Activated CD4-positive, alpha-beta T cell treated with anti-CD3 and anti-CD28 coated beads, Interleukin-2, amount 10 ng/mL, durations not matched to agents 7 days and 5 days (primary cell): Measurements from ENCODE around the gene PGS1. TPM values are rescaled to one million over a fixed set of nuclear protein-coding genes. Genes with fewer than 3 reads are reported as not detected.
A peak's percentile ranks its signal among the peaks of the same experiment; 100 is the strongest.

Source experiments
- CTCF ChIA-PET: fragments of 350-600 bp; sonication (Branson Sonifier 250); formaldehyde crosslinking; loops from one replicate; lab custom pipeline; 2021; ENCODE audit warnings: antibody characterized with exemption; lab: Charles Lee
- POLR2A ChIA-PET: fragments of 350-600 bp; sonication (Branson Sonifier 250); formaldehyde crosslinking; loops from one replicate; lab custom pipeline; 2021; ENCODE audit warnings: antibody characterized with exemption; lab: Charles Lee
- DNase-seq: peaks from one replicate; pipeline ENCODE4 v3.0.0-alpha.2; 2020
- H3K27ac Mint-ChIP-seq: one replicate; pipeline ENCODE4 v1.8.0; 2021; ENCODE audit warnings: mild to moderate bottlenecking, moderate library complexity, mixed read lengths
- H3K27me3 Mint-ChIP-seq: one replicate; pipeline ENCODE4 v1.8.0; 2021; ENCODE audit warnings: mixed read lengths
- H3K36me3 Mint-ChIP-seq: one replicate; pipeline ENCODE4 v1.8.0; 2021; ENCODE audit warnings: low read depth, mixed read lengths
- H3K4me1 Mint-ChIP-seq: one replicate; pipeline ENCODE4 v1.8.0; 2021; ENCODE audit warnings: mixed read lengths
- H3K4me3 Mint-ChIP-seq: one replicate; pipeline ENCODE4 v1.8.0; 2021; ENCODE audit warnings: mild to moderate bottlenecking, moderate library complexity, mixed read lengths
- H3K9me3 Mint-ChIP-seq: one replicate; pipeline ENCODE4 v1.8.0; 2021; ENCODE audit warnings: mixed read lengths
- total RNA-seq, 2 experiments: library from RNA; stranded (reverse); gene quantifications; one replicate each; pipeline ENCODE4 v1.2.3, GENCODE V29; 2021

PGS1 gene
- total RNA-seq, 2 experiments from 2014 or later: 71.1 to 78.3 TPM

DNA sequence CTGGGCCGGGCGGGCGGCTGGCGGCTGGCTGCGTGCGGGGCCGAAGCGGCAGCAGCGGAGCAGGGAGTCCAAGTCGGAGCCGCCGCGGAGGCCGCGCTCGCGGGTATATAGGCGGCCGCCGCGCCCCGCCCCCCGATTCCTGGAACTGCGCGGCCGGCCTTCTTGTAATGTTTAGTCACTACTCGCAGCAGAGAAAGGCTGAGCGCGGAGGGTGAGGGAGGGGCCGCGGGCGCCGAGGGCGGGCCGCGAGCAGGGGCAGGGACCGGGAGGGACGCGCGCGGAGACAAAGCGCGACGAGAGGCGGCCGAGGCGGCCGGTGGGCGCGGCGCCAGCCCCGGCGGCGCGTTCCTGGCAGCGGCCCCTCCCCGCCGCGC, 18.5 kb upstream of the PGS1 start, which contains the start of gene SOCS3:
Gene SOCS3 (minus strand): TSS at position 81 of the 374 bp plus-strand sequence. CDS start 982 bp downstream, outside the sequence.
- DNase-seq: peak; percentile 97
- peak within 1 kb of the TSS; percentile 89 for H3K27ac Mint-ChIP-seq
- H3K9me3 Mint-ChIP-seq: no peaks in the 10 kb centered on the region
- H3K4me3 Mint-ChIP-seq: peak within 1 kb of the TSS; percentile 82
- POLR2A ChIA-PET: interaction anchor here (1.3 kb wide), 1 partner anchor 109 kb away, joined by 4 read pairs; no protein-coding TSS in a partner anchor
- peaks cover 50% of the 10 kb centered on the region for H3K4me1 Mint-ChIP-seq
- peaks cover 3% of the 10 kb centered on the region for H3K27me3 Mint-ChIP-seq
- CTCF ChIA-PET: interaction anchor here (0.6 to 3.5 kb wide), 12 partner anchors 13 to 844 kb away, joined by 3 to 56 read pairs (median 4); no protein-coding TSS in a partner anchor
- peaks cover 29% of the 10 kb centered on the region for H3K36me3 Mint-ChIP-seq

DNA sequence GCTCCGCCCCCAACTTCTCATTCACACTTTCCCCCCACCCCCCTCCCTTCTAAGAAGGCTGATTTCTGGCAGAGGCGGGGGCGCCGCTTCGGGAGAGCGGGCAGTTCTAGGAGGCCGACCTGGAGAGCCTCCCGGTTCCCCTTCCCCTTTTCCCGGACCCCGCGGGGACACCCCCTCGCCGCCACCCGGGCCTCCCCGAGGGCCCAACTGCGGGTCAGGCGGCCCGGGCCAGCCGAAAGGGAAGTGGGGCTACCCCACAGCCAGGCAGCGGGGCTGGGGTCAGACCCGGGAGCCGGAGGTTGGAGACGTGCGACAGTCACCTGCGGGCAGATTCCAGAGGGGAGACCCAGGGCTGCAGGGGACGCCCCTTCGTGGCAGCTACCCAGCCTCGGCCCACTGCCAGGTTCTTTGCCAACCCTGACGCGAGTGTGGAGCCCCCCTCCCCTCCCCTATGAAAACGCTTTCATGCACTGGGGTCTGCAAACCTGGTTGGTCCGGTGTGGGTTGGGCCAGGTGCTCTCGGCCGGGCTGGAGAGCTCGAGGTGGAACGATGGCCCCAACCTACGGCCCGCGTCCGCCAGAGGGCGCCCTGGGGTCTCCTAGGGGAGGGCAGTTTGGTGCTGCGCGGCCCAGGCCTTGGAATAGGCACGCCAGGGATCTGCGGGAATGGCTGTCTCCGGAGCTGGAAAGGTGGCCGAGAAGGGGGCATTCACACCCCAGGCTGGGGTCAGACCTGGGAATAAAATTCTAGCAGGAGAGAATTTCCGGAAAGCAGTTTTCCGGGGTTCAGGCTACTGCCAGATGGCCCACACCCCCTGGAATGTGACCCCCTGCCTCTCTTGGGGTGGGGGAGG, 17.9 kb upstream of the PGS1 start:
- POLR2A ChIA-PET: interaction anchor here (1.0 kb wide), 1 partner anchor 46 kb away, joined by 5 read pairs; no protein-coding TSS in a partner anchor

DNA sequence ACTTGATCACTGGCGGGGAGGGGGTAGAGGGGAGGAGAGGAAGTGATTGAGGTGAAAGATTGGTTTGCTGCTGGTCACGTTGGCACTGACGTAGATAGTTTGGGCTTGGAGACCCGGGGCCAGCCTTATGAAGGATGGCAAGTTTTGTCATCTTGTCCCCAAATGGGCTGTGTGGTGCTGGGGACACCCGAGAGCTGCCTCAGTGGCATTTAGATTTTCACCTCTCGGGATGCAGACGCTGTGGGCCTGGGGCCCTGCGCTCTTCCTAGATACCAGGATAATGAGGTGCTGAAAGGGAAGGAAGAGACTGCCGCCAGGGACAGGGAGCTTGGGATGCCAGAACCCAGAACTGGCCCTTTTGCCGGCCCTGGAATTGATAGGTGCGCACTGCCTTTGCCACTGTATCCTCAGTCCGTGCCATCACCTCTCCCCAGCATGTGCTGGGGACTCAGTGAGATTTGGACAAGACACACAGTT, 17.2 kb upstream of the PGS1 start:
- Mint-ChIP-seq H3K9me3 (no peaks in the 10 kb centered on the region), H3K4me3 (peak overlapping the region; percentile 82), H3K27me3 (peaks cover 3% of the 10 kb centered on the region), H3K4me1 (peaks cover 40% of the 10 kb centered on the region), H3K36me3 (peaks cover 22% of the 10 kb centered on the region), H3K27ac (peak overlapping the region; percentile 54)
- DNase-seq: no peak
- ChIA-PET CTCF (interaction anchor here (0.5 to 3.5 kb wide), 19 partner anchors 11 to 378 kb away, joined by 3 to 56 read pairs (median 7); no protein-coding TSS in a partner anchor), POLR2A (interaction anchor here (1.0 kb wide), 1 partner anchor 47 kb away, joined by 5 read pairs; no protein-coding TSS in a partner anchor)

More for the DNA sequence above, 17.9 kb upstream of the PGS1 start:
- Mint-ChIP-seq H3K27ac (peak overlapping the region; percentile 89), H3K4me3 (peak overlapping the region; percentile 82), H3K36me3 (peaks cover 25% of the 10 kb centered on the region), H3K27me3 (peaks cover 3% of the 10 kb centered on the region), H3K4me1 (peaks cover 47% of the 10 kb centered on the region), H3K9me3 (no peaks in the 10 kb centered on the region)
- CTCF ChIA-PET: interaction anchor here (0.5 to 3.5 kb wide), 25 partner anchors 12 to 845 kb away, joined by 3 to 56 read pairs (median 5); no protein-coding TSS in a partner anchor
- DNase-seq: peak; percentile 90

DNA sequence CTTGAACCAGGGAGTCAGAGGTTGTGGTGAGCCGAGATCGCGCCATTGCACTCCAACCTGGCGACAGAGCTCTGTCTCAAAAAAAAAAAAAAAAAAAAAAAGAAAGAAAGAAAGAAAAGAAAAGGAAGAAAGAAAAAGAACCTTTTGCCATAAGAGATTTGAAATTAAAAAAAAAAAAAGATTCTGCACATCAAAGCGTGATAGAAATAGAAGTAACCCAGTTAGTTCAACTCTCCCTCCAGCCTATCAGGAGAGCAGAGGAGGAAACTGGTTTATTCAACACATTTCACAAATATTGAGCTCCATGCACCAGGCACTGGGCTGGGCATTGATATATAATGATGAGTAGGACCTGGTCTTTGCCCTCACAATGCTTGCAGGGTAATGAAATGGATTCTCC, 16.2 kb upstream of the PGS1 start:
- Mint-ChIP-seq H3K9me3 (no peaks in the 10 kb centered on the region), H3K4me1 (peaks cover 31% of the 10 kb centered on the region), H3K36me3 (peaks cover 16% of the 10 kb centered on the region), H3K27ac (no peak overlapping the region), H3K4me3 (no peak overlapping the region), H3K27me3 (peaks cover 3% of the 10 kb centered on the region)
- POLR2A ChIA-PET: interaction anchor here (0.6 kb wide), 1 partner anchor 25 kb away, joined by 6 read pairs; no protein-coding TSS in a partner anchor
- CTCF ChIA-PET: interaction anchor here (0.7 to 3.5 kb wide), 9 partner anchors 10 to 186 kb away, joined by 3 to 56 read pairs (median 8); no protein-coding TSS in a partner anchor
- no peak for DNase-seq

DNA sequence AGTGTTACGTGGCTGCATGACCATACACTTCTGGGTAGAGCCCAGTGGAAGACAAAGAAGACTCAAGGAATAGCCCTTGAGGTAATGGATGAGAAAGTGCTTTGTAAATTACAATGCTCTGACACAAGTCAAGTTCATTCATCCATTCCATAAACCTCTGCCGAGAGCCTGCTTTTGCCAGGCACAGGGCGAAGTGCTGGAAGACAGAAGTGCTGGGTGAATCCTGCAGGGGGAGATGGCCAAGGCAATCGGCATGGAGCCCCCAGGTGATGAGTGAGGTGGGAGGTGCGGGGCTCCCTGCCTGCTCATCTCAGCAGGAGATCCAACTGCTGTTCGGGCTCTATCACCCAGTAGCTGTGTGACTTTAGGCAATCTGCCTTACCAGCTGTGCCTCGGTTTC, 15.8 kb upstream of the PGS1 start:
- Mint-ChIP-seq H3K27ac (no peak overlapping the region), H3K27me3 (peaks cover 3% of the 10 kb centered on the region), H3K4me3 (no peak overlapping the region), H3K36me3 (peaks cover 12% of the 10 kb centered on the region), H3K9me3 (no peaks in the 10 kb centered on the region), H3K4me1 (peaks cover 28% of the 10 kb centered on the region)
- no peak for DNase-seq
- POLR2A ChIA-PET: no interaction called here
- CTCF ChIA-PET: interaction anchor here (0.6 to 3.5 kb wide), 11 partner anchors 10 to 112 kb away, joined by 3 to 56 read pairs (median 5); partner anchors contain the start of gene PGS1

DNA sequence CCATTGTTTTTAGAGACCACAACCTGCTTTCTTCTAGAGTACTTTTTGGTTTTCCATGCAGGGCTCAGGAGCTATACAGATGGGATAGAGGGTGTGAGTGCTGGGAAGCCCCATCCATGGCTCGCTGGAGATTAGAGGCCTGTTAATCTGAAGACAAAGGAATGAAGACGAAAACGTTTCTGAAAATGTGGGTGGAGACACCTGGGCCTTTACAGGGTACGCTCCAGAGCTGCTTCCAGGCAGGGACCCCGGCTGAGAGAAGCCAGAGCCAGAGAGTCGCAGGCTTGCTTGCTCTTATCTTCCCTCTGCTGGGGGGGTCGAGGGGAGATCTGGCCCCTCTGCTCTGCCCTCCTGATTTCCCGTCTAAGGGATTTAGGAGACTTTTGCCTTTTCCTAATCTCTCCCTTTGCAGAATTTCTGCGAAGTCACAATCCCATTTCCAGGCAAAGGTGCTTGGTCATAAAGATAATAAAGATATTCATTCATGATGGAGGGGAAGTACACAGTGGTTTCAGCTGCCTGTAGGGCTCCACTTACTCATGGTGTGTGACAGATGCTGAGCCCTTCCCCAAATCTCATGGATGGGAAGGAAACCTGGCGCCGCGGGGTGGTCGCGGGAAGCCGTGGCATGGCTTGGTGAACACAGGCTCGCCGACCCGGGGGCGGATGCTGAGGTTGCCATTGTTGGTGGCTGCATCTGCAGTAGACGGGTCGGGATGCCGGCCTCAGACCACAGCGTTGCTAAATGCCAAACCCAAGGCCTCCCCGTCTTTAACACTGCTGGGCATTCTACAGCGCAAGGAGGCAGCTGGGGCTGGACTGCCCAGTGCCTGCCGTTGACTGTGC, 13.8 kb upstream of the PGS1 start:
- ChIA-PET POLR2A (interaction anchor here (0.6 kb wide), 1 partner anchor 165 kb away, joined by 3 read pairs; no protein-coding TSS in a partner anchor), CTCF (interaction anchor here (0.9 to 4.6 kb wide), 11 partner anchors 10 to 113 kb away, joined by 3 to 29 read pairs (median 5); partner anchors contain the start of gene PGS1)
- Mint-ChIP-seq H3K27me3 (peaks cover 5% of the 10 kb centered on the region), H3K4me3 (no peak overlapping the region), H3K4me1 (peaks cover 19% of the 10 kb centered on the region), H3K9me3 (no peaks in the 10 kb centered on the region), H3K27ac (peak overlapping the region; percentile 68), H3K36me3 (no peaks in the 10 kb centered on the region)
- no peak for DNase-seq

DNA sequence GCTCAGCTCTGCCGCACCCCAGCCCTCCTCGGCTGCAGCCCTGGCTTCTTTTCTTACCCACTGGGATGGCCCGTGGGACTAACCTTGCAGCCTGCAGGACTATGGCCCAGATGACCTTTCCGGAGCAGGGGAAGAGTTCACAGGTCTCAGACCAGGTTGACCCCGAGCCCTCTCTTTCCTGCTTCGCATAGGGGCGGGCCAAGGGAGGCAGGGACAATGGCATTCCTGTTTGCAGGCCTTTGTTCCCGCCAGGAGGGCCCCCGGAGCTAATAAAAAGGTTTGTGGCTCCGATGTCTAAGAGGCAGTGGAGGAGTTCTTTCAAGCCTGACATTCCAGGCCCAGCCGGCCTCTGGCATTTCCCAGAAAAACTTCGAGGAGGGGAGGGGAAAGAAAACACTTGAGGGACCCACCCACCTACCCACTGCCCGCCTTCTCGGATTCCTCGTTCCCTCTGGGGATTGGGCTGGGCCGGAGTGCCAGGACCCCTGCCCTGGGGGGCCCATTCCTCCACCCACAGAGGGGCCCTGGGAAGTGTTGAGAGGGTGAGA, 12.8 kb upstream of the PGS1 start:
- Mint-ChIP-seq H3K9me3 (no peaks in the 10 kb centered on the region), H3K4me3 (no peak overlapping the region), H3K4me1 (peaks cover 19% of the 10 kb centered on the region), H3K36me3 (no peaks in the 10 kb centered on the region), H3K27ac (no peak overlapping the region), H3K27me3 (peaks cover 5% of the 10 kb centered on the region)
- ChIA-PET POLR2A (no interaction called here), CTCF (interaction anchor here (1.0 to 4.6 kb wide), 6 partner anchors 9 to 114 kb away, joined by 3 to 29 read pairs (median 4); no protein-coding TSS in a partner anchor)
- DNase-seq: no peak

DNA sequence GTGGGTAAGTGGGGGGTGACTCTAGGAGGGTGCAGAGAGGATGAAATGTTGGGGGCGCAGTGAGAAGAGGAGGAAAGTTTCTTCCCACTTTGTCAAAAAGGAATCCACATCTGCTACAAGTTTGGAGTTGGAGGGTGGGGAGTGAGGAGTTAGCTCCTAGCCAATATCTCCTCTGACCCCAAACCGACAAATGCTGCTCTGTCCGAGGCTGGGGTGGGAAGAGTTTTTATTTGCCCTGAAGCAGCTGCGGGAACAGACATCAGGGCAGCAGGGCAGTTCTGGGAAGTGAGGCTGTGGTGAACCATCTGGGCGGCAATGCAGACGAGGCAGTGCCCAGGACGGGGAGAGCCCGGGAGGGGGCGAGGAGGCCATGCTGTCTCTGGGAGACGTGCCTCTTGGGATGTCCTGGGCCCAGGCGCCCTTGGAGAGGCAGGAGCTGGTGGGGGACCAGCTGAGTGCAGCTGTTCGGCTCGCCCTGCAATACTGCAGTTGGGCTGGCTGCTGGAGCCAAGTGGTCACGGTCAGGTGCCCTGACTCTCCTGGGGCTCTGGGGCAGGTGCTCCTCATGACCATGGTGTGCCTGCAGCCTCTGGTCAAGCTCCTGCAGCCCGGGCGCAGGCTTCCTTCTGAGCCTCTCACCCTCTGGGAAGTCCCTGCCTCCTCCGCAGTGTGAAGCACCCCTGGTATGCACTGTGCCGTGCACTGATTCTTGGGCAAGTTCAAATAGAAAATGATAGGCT, 12.2 kb upstream of the PGS1 start:
- no peak for DNase-seq
- H3K9me3 Mint-ChIP-seq: no peaks in the 10 kb centered on the region
- H3K4me1 Mint-ChIP-seq: peaks cover 12% of the 10 kb centered on the region
- ChIA-PET CTCF (interaction anchor here (0.6 to 4.6 kb wide), 5 partner anchors 9 to 368 kb away, joined by 4 to 29 read pairs (median 4); no protein-coding TSS in a partner anchor), POLR2A (no interaction called here)
- H3K27me3 Mint-ChIP-seq: peaks cover 5% of the 10 kb centered on the region
- no peak overlapping the region for H3K27ac Mint-ChIP-seq
- no peaks in the 10 kb centered on the region for H3K36me3 Mint-ChIP-seq
- no peak overlapping the region for H3K4me3 Mint-ChIP-seq

DNA sequence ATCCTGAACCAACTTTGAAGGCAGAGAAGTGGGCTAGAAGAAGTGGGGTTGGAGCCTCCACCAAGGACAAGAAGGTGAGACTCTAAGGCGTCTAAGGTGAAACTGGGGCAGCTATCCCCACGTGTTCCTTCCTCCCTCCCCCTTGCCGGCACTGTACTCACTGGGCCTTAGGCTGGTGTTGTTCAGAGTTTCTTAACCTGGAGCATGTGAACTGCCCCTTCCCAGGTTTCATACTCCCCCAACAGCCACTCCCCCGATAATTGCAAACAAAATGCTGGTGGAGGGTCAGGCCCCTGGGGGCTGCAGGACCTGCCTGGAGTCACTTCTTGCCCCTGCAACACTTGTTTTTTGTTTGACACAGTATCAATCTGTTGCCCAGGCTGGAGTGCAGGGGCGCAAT, 11.3 kb upstream of the PGS1 start:
- ChIA-PET POLR2A (no interaction called here), CTCF (interaction anchor here (1.6 to 4.6 kb wide), 2 partner anchors 8 to 45 kb away, joined by 4 to 29 read pairs; no protein-coding TSS in a partner anchor)
- H3K9me3 Mint-ChIP-seq: no peaks in the 10 kb centered on the region
- H3K4me3 Mint-ChIP-seq: no peak overlapping the region
- no peak overlapping the region for H3K27ac Mint-ChIP-seq
- H3K27me3 Mint-ChIP-seq: peaks cover 5% of the 10 kb centered on the region
- peaks cover 12% of the 10 kb centered on the region for H3K4me1 Mint-ChIP-seq
- H3K36me3 Mint-ChIP-seq: no peaks in the 10 kb centered on the region
- no peak for DNase-seq

DNA sequence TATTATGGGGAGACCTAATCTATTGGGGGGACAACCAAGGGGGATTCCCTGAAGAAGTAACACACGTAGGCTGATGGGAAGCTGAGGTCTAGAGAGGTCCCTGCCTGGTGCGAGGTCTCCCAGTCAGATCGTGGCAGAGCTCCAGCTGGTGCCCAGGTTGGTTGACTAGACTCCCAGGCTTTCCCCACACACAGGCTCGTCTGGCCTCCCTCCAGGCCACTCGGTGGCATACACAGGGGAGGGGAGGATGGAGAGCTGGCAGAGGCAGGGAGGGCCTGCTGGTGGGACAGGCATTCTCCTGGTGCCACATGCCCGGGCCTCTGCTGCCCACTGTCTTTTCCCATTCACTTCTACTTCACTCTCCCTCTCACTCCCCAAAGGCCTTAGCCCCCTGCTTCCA, 10.1 kb upstream of the PGS1 start:
- CTCF ChIA-PET: interaction anchor here (1.3 to 4.6 kb wide), 2 partner anchors 7 to 10 kb away, joined by 4 to 29 read pairs; no protein-coding TSS in a partner anchor
- no peaks in the 10 kb centered on the region for H3K36me3 Mint-ChIP-seq
- H3K9me3 Mint-ChIP-seq: no peaks in the 10 kb centered on the region
- no peak overlapping the region for H3K4me3 Mint-ChIP-seq
- H3K4me1 Mint-ChIP-seq: peaks cover 12% of the 10 kb centered on the region
- POLR2A ChIA-PET: no interaction called here
- no peak overlapping the region for H3K27ac Mint-ChIP-seq
- DNase-seq: no peak
- peaks cover 2% of the 10 kb centered on the region for H3K27me3 Mint-ChIP-seq
